ENCODE data around the gene ABHD17C. TPM values are rescaled to one million over a fixed set of nuclear protein-coding genes. Genes with fewer than 3 reads are reported as not detected.

Gene ABHD17C
- total and polyA plus RNA-seq, 2 experiments from 2014 or later = 21.9 to 32.4 TPM

DNA sequence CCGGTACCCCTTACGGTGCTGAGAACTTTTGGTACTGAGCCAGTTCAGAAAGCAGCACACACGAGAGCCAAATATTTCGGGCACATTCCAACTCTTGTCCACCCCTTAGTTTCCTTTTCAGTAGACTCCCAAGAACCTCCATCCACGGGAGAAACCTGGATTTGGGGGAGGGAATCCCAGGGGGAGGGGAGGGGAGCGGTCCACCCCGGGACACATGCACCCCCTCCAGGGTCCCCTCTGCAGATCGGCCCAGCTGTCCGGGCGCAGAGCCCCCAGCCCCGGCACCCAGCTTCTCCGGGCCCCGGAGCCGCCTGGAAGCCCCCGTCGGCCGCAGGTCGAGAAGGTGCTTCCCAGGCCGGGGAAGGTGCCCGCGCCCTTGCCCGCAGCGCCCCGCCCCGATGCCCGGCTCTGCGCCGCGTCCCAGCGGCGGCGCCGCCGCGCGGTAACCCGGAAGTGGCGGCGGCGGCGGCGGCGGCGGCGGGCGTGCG, 455 bp upstream of the ABHD17C start:
- no peaks in the 10 kb centered on the region for H3K36me3 ChIP-seq (replicated peaks; ENCODE audit: insufficient read depth, low read depth)
- 5% methylated on average over 5 of the region's 47 CpGs for WGBS (ENCODE audit: low lambda C conversion rate, missing lambda C conversion rate)
- H3K27me3 ChIP-seq = no peaks in the 10 kb centered on the region
- no peaks in the 10 kb centered on the region for H3K9me3 ChIP-seq (ENCODE audit: low read depth)
- H2AFZ ChIP-seq = peak overlapping the region; percentile 91
- no peaks in the 10 kb centered on the region for H3K9me2 ChIP-seq (replicated peaks; ENCODE audit: insufficient read depth)
- no peak for DNase-seq (ENCODE audit: low spot score)
- H3K4me1 ChIP-seq (ENCODE audit: insufficient read depth) = peaks cover 10% of the 10 kb centered on the region
- H3K4me3 ChIP-seq = peak overlapping the region; percentile 87
- peak overlapping the region; percentile 89 for H3K27ac ChIP-seq
- H4K20me1 ChIP-seq (ENCODE audit: insufficient read depth, poor library complexity, severe bottlenecking) = no peaks in the 10 kb centered on the region
- H3K4me2 ChIP-seq = peak overlapping the region; percentile 97
- H3K79me2 ChIP-seq = peaks cover 40% of the 10 kb centered on the region
- TF ChIP-seq, protein P1, sequence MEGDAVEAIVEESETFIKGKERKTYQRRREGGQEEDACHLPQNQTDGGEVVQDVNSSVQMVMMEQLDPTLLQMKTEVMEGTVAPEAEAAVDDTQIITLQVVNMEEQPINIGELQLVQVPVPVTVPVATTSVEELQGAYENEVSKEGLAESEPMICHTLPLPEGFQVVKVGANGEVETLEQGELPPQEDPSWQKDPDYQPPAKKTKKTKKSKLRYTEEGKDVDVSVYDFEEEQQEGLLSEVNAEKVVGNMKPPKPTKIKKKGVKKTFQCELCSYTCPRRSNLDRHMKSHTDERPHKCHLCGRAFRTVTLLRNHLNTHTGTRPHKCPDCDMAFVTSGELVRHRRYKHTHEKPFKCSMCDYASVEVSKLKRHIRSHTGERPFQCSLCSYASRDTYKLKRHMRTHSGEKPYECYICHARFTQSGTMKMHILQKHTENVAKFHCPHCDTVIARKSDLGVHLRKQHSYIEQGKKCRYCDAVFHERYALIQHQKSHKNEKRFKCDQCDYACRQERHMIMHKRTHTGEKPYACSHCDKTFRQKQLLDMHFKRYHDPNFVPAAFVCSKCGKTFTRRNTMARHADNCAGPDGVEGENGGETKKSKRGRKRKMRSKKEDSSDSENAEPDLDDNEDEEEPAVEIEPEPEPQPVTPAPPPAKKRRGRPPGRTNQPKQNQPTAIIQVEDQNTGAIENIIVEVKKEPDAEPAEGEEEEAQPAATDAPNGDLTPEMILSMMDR (IDR thresholded peaks at IDR 0.05; ENCODE audit: poor library complexity) = no peak
- TF ChIP-seq EZH2 (IDR thresholded peaks at IDR 0.05; ENCODE audit: borderline replicate concordance) (no peak), EZH2phosphoT487 (IDR thresholded peaks at IDR 0.05; ENCODE audit: low read depth, severe bottlenecking, unreplicated experiment) (no peak)

DNA sequence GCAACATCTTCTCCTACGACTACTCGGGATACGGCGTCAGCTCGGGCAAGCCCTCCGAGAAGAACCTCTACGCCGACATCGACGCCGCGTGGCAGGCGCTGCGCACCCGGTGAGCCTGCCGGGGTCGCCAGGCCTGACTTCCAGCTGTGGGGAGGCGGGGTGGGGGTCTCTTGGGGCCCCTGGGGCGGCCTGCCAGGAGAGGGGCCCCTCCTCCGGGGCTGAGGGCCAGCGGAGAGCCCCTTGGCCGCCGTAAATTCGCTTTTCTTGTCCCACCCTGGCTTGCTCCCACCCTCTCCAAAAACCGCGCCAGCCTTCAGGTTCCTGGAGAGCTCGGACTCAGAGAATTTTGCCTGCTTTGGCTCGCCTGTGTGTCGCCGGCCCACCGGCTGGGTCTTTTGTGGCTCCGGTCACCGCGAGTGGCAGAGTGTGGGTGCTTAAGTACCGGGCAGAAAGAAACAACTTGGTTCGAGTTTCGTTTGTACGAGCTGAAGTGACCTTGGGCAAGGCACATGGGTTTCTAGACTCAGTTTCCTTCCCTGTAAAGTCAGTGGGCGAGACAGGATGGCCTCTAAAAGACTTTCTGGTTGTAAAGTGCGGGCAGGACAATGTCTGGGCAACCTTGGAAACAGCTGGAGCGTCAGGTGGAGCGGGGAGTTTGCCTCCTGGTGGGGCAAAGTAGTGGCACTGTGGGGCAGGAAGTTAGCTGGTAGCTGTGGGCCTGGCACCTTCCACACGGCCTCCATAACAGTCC, 976 bp downstream of the ABHD17C start:
- DNase-seq (ENCODE audit: low spot score) = peak; percentile 28
- 3% methylated on average over 37 of the region's 43 CpGs for WGBS (ENCODE audit: low lambda C conversion rate, missing lambda C conversion rate)
- TF ChIP-seq EZH2phosphoT487 (IDR thresholded peaks at IDR 0.05; ENCODE audit: low read depth, severe bottlenecking, unreplicated experiment) = no peak
- TF ChIP-seq, protein P1 (IDR thresholded peaks at IDR 0.05; ENCODE audit: poor library complexity) = peak; percentile 24
- no peaks in the 10 kb centered on the region for H3K36me3 ChIP-seq (replicated peaks; ENCODE audit: insufficient read depth, low read depth)
- H3K9me2 ChIP-seq (replicated peaks; ENCODE audit: insufficient read depth) = no peaks in the 10 kb centered on the region
- H3K4me3 ChIP-seq = peak overlapping the region; percentile 70
- H3K27ac ChIP-seq = peak overlapping the region; percentile 94
- H4K20me1 ChIP-seq (ENCODE audit: insufficient read depth, poor library complexity, severe bottlenecking) = no peaks in the 10 kb centered on the region
- no peaks in the 10 kb centered on the region for H3K9me3 ChIP-seq (ENCODE audit: low read depth)
- H3K27me3 ChIP-seq = no peaks in the 10 kb centered on the region
- peaks cover 54% of the 10 kb centered on the region for H3K79me2 ChIP-seq
- peak overlapping the region; percentile 94 for H3K4me2 ChIP-seq
- peak overlapping the region; percentile 32 for H2AFZ ChIP-seq
- H3K4me1 ChIP-seq (ENCODE audit: insufficient read depth) = peaks cover 10% of the 10 kb centered on the region

DNA sequence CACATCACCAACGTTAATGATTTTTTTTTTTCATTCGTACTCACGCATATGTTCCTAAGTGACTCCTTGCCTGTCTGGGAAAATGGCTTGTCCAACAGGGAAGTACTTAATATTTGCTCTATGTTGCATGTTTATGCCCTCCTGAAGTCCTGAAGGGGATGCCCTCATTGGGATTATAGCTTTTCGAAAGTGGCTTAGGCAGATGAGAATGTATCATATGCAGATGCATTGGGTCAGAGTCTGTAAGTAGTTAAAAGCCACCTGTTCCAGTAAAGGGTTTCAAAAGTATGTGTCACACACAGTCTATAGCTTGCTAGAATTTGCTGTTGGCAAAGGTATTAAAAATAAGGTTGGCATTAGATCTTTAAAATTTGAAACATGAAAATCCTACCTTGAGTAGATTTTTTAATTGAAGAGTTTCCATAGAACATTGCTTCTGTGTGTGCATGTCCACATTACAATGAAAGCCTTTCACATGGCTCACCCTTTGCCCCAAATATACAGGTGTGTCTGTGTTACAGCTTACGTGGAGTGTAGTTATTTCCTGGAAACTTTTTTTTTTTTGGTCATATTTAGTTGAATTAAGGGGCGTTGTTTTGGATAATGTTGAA, 2.1 kb downstream of the ABHD17C start:
- H2AFZ ChIP-seq = no peak overlapping the region
- H3K4me2 ChIP-seq = peak overlapping the region; percentile 94
- DNase-seq (ENCODE audit: low spot score) = no peak
- no peaks in the 10 kb centered on the region for H3K27me3 ChIP-seq
- no peaks in the 10 kb centered on the region for H4K20me1 ChIP-seq (ENCODE audit: insufficient read depth, poor library complexity, severe bottlenecking)
- H3K9me3 ChIP-seq (ENCODE audit: low read depth) = no peaks in the 10 kb centered on the region
- peaks cover 7% of the 10 kb centered on the region for H3K4me1 ChIP-seq (ENCODE audit: insufficient read depth)
- H3K9me2 ChIP-seq (replicated peaks; ENCODE audit: insufficient read depth) = no peaks in the 10 kb centered on the region
- H3K27ac ChIP-seq = peak overlapping the region; percentile 94
- TF ChIP-seq, protein P1 (IDR thresholded peaks at IDR 0.05; ENCODE audit: poor library complexity) = no peak
- no peak for TF ChIP-seq EZH2 (IDR thresholded peaks at IDR 0.05; ENCODE audit: borderline replicate concordance)
- TF ChIP-seq EZH2phosphoT487 (IDR thresholded peaks at IDR 0.05; ENCODE audit: low read depth, severe bottlenecking, unreplicated experiment) = no peak
- peak overlapping the region; percentile 7 for H3K4me3 ChIP-seq
- no peaks in the 10 kb centered on the region for H3K36me3 ChIP-seq (replicated peaks; ENCODE audit: insufficient read depth, low read depth)
- WGBS (ENCODE audit: low lambda C conversion rate, missing lambda C conversion rate) = 79% methylated on average over 6 of the region's 6 CpGs
- peaks cover 65% of the 10 kb centered on the region for H3K79me2 ChIP-seq
